H1 (cell line): Measurements from ENCODE around the gene PEX5L. TPM values are rescaled to one million over a fixed set of nuclear protein-coding genes. Genes with fewer than 3 reads are reported as not detected.

Experiments used
- CTCF ChIA-PET: fragments of 300-600 bp; sonication (Branson Sonifier 250); formaldehyde crosslinking; loops from one replicate; lab custom pipeline; 2021; ENCODE audit not compliant: partially characterized antibody; lab: Charles Lee
- POLR2A ChIA-PET: fragments of 300-600 bp; sonication (Branson Sonifier 250); formaldehyde crosslinking; loops from one replicate; lab custom pipeline; 2021; ENCODE audit warnings: inconsistent platforms; ENCODE audit not compliant: partially characterized antibody; lab: Charles Lee
- DNase-seq, 2 experiments: peaks; one replicate each; pipeline versions ENCODE4 v3.0.0 to v3.0.0-alpha.2; 2010 to 2022; ENCODE audit warnings: low spot score in 2 of 2, low read depth in 1 of 2, mixed read lengths in 1 of 2
- FAIRE-seq: peaks from 2 replicates; lab custom pipeline; 2011; peaks lifted over from hg19 to GRCh38; lab: Jason Lieb, UNC
- H2AFZ ChIP-seq: 2 replicates; pipeline ENCODE4 v1.8.1; 2012; ENCODE audit warnings: low read length, inconsistent platforms
- H2AK5ac ChIP-seq: 2 replicates; pipeline ENCODE4 v1.6.1; 2013; ENCODE audit warnings: low read depth, low read length
- H2BK120ac ChIP-seq: replicated peaks from 2 replicates; pipeline ENCODE3; 2013; ENCODE audit warnings: low read depth, low read length, inconsistent platforms
- H2BK12ac ChIP-seq: 2 replicates; pipeline ENCODE4 v1.6.1; 2013; ENCODE audit warnings: low read depth, low read length
- H2BK15ac ChIP-seq: 2 replicates; pipeline ENCODE4 v1.6.1; 2013; ENCODE audit warnings: low read length
- H2BK20ac ChIP-seq: 2 replicates; pipeline ENCODE4 v1.6.1; 2013; ENCODE audit warnings: low read length
- H2BK5ac ChIP-seq: 2 replicates; pipeline ENCODE4 v1.6.1; 2013; ENCODE audit warnings: low read depth, low read length
- H3K14ac ChIP-seq: 2 replicates; pipeline ENCODE4 v1.6.1; 2013; ENCODE audit warnings: inconsistent platforms; ENCODE audit not compliant: insufficient read length
- H3K18ac ChIP-seq: 2 replicates; pipeline ENCODE4 v1.6.1; 2013; ENCODE audit warnings: low read length; ENCODE audit errors: extremely low read depth
- H3K23ac ChIP-seq: 2 replicates; pipeline ENCODE4 v1.6.1; 2013; ENCODE audit warnings: inconsistent platforms; ENCODE audit not compliant: insufficient read length
- H3K23me2 ChIP-seq: 2 replicates; pipeline ENCODE4 v1.6.1; 2013; ENCODE audit warnings: low read depth, low read length
- H3K27ac ChIP-seq: 2 replicates; pipeline ENCODE4 v1.6.1; 2011; ENCODE audit warnings: low read depth, low read length, inconsistent platforms
- H3K27me3 ChIP-seq, 4 experiments: replicated peaks in 1 of 4; 1 replicate in 1 of 4; 2 replicates in 3 of 4; pipeline versions ENCODE4 v1.6.1 to v1.8.1; 2011 to 2013; ENCODE audit warnings: low read length in 3 of 4, mild to moderate bottlenecking in 3 of 4, inconsistent platforms in 2 of 4, mixed read lengths in 2 of 4, moderate library complexity in 1 of 4; ENCODE audit not compliant: control insufficient read depth in 3 of 4, insufficient read depth in 3 of 4; ENCODE audit errors: extremely low read depth in 1 of 4
- H3K36me3 ChIP-seq, 4 experiments: 2 replicates each; pipeline versions ENCODE4 v1.6.1 to v1.8.1; 2011 to 2013; ENCODE audit warnings: mild to moderate bottlenecking in 4 of 4, low read length in 3 of 4, moderate library complexity in 2 of 4, control low read depth in 1 of 4, inconsistent platforms in 1 of 4; ENCODE audit not compliant: insufficient read depth in 4 of 4, control insufficient read depth in 2 of 4
- H3K4ac ChIP-seq: replicated peaks from 2 replicates; pipeline ENCODE3; 2013; ENCODE audit warnings: low read length, low read depth, mixed read lengths, inconsistent platforms; ENCODE audit not compliant: insufficient read length
- H3K4me1 ChIP-seq, 4 experiments: replicated peaks in 1 of 4; 1 replicate in 1 of 4; 2 replicates in 3 of 4; pipeline versions ENCODE4 v1.6.1 to v1.8.1; 2011 to 2013; ENCODE audit warnings: low read length in 3 of 4, inconsistent platforms in 2 of 4, mixed read lengths in 1 of 4; ENCODE audit not compliant: insufficient read depth in 4 of 4, control insufficient read depth in 3 of 4
- H3K4me2 ChIP-seq, 2 experiments: 2 replicates each; pipeline versions ENCODE4 v1.6.1 to v1.8.1; 2011 to 2013; ENCODE audit warnings: low read depth in 2 of 2, low read length in 2 of 2, control low read depth in 1 of 2, inconsistent platforms in 1 of 2, mild to moderate bottlenecking in 1 of 2; ENCODE audit not compliant: insufficient read depth in 1 of 2
- H3K4me3 ChIP-seq, 4 experiments: fragments of 200-600, 300-600 bp in 1 of 4; sonication (generic), shearing (Covaris generic), sonication (Bioruptor Twin) in 1 of 4; 2 replicates each; pipeline versions ENCODE4 v1.5.1 to v1.8.1; 2011 to 2016; ENCODE audit warnings: low read length in 4 of 4, low read depth in 3 of 4, control low read depth in 2 of 4, inconsistent platforms in 2 of 4, mild to moderate bottlenecking in 2 of 4, mixed read lengths in 1 of 4, moderate library complexity in 1 of 4; ENCODE audit not compliant: insufficient read depth in 2 of 4; ENCODE audit errors: extremely low read depth in 1 of 4
- H3K56ac ChIP-seq: replicated peaks from 2 replicates; pipeline ENCODE3; 2013; ENCODE audit warnings: low read depth, mild to moderate bottlenecking, mixed read lengths, low read length, inconsistent platforms; ENCODE audit not compliant: insufficient read length
- H3K79me1 ChIP-seq: 2 replicates; pipeline ENCODE4 v1.6.1; 2013; ENCODE audit warnings: low read depth, low read length, control low read depth
- H3K79me2 ChIP-seq, 2 experiments: 2 replicates each; pipeline versions ENCODE4 v1.6.1 to v1.8.1; 2012 to 2013; ENCODE audit warnings: low read length in 2 of 2, mild to moderate bottlenecking in 2 of 2, inconsistent platforms in 1 of 2; ENCODE audit not compliant: insufficient read depth in 2 of 2, control insufficient read depth in 1 of 2
- H3K9ac ChIP-seq, 4 experiments: replicated peaks in 1 of 4; 1 replicate in 1 of 4; 2 replicates in 3 of 4; pipeline versions ENCODE4 v1.6.1 to v1.8.1; 2011 to 2013; ENCODE audit warnings: low read depth in 3 of 4, low read length in 3 of 4, control low read depth in 2 of 4, mild to moderate bottlenecking in 2 of 4, moderate library complexity in 2 of 4, inconsistent platforms in 1 of 4; ENCODE audit errors: extremely low read depth in 1 of 4
- H3K9me3 ChIP-seq, 2 experiments: 2 replicates each; pipeline versions ENCODE4 v1.6.1 to v1.8.1; 2012 to 2013; ENCODE audit warnings: mild to moderate bottlenecking in 2 of 2, moderate library complexity in 2 of 2, control low read depth in 1 of 2, inconsistent platforms in 1 of 2, low read depth in 1 of 2, low read length in 1 of 2, mixed read lengths in 1 of 2; ENCODE audit not compliant: insufficient read depth in 2 of 2
- H4K20me1 ChIP-seq, 2 experiments: replicated peaks in 1 of 2; 2 replicates each; pipeline versions ENCODE3 to v1.8.1; 2011 to 2013; ENCODE audit warnings: inconsistent platforms in 2 of 2, low read length in 2 of 2, mild to moderate bottlenecking in 1 of 2; ENCODE audit not compliant: insufficient read depth in 2 of 2, control insufficient read depth in 1 of 2
- H4K5ac ChIP-seq: 2 replicates; pipeline ENCODE4 v1.6.1; 2013; ENCODE audit warnings: low read length, low read depth, mixed read lengths, inconsistent platforms; ENCODE audit not compliant: insufficient read length
- H4K8ac ChIP-seq: 2 replicates; pipeline ENCODE4 v1.8.0; 2013; ENCODE audit warnings: mild to moderate bottlenecking, moderate library complexity, low read length, inconsistent platforms; ENCODE audit not compliant: insufficient read depth; ENCODE audit errors: extremely low read depth
- H4K91ac ChIP-seq: replicated peaks from 2 replicates; pipeline ENCODE3; 2013; ENCODE audit warnings: low read length, mixed read lengths, inconsistent platforms; ENCODE audit not compliant: insufficient read length
- CBX5 ChIP-seq: fragments of 300-800, 300-1000 bp; sonication (generic); IDR thresholded peaks from 2 replicates; pipeline ENCODE4 v1.7.1; 2016; ENCODE audit warnings: antibody characterized with exemption, low read length, low read depth
- FOSL1 ChIP-seq: IDR thresholded peaks from 2 replicates; pipeline ENCODE4 v1.6.1; 2011; ENCODE audit warnings: mild to moderate bottlenecking, low read depth, low read length, moderate library complexity; ENCODE audit not compliant: insufficient read depth
- HDAC6 ChIP-seq: IDR thresholded peaks from one replicate; pipeline ENCODE4 v1.7.1; 2012; ENCODE audit warnings: low read depth, mild to moderate bottlenecking, inconsistent platforms, low read length, moderate library complexity
- NRF1 ChIP-seq: IDR thresholded peaks from 2 replicates; pipeline ENCODE4 v1.6.1; 2011; ENCODE audit warnings: mild to moderate bottlenecking, low read depth, low read length, improper control_type of control experiment
- PHF8 ChIP-seq: fragments of 200-600 bp; sonication (generic); conservative IDR thresholded peaks from 2 replicates; pipeline ENCODE4 v1.7.1; 2012; ENCODE audit warnings: low read depth, mild to moderate bottlenecking, inconsistent platforms, low read length, moderate library complexity
- WGBS, 2 experiments: shearing (Covaris generic) in 1 of 2; methylation state at CpG; one replicate each; pipeline versions ENCODE4 v1.1.6 to v1.1.7; 2013 to 2015; ENCODE audit warnings: low lambda C conversion rate in 2 of 2, mixed read lengths in 2 of 2, inconsistent platforms in 1 of 2, low coverage in 1 of 2, missing lambda C conversion rate in 1 of 2; ENCODE audit not compliant: insufficient replicate concordance in 2 of 2, insufficient coverage in 1 of 2, insufficient read length in 1 of 2; ENCODE audit errors: extremely low coverage in 1 of 2, missing lambda C conversion rate in 1 of 2; 5-methylcytosine and 5-hydroxymethylcytosine counted together
- polyA plus RNA-seq, 7 experiments: library from polyadenylated mRNA; depleted of rRNA in 3 of 7; stranded (reverse) in 5 of 7; unstranded in 2 of 7; fragments of >200 nt in 5 of 7; fragments of 200-250 nt in 2 of 7; gene quantifications; 1 replicate in 5 of 7; 2 replicates in 1 of 7; 4 replicates in 1 of 7; pipeline versions ENCODE4 v1.2.1 to v1.2.3, GENCODE V29; 2011 to 2013; ENCODE audit warnings: missing spikeins in 2 of 7, mixed read lengths in 2 of 7
- total RNA-seq: library from RNA; stranded (reverse); fragmentation: NEBNext Ultra II Directional; extraction: Animal tissue kit (Norgen Biotek cat#: 25700); gene quantifications from 2 replicates; pipeline ENCODE4 v1.2.1, GENCODE V29; 2021
- TF ChIP-seq, protein P1 (sequence below): IDR thresholded peaks from 2 replicates; pipeline ENCODE4 v1.6.1; 2012; ENCODE audit warnings: low read length, inconsistent platforms

Gene PEX5L
- total and polyA plus RNA-seq, 2 of the 8 experiments (the other 6 are each of a cell fraction or from before 2014, with no cell fraction given): 0.80 to 4.2 TPM

DNA sequence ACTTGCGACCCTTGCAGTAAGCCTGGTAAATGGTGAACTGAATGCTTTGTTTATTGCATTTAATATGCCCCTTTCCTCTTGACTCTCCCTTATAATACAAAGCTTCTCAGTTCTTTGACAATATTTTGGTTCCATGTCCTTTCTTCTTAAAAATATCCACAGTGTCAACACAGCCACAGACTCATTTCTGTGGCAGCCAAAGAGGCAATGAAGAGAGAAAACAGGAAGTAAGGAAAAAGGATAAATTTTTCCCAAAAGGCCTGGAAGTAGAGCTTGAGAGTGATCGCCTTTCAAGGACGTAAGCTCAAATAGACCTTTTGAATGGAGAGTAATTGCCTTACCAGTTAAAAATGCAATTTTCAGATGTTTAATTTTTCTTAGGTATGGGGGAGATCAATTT, 59.4 kb downstream of the PEX5L start:
- no peak for FAIRE-seq
- CTCF ChIA-PET: no interaction called here

More for the DNA sequence above, 59.4 kb downstream of the PEX5L start:
- Histone ChIP-seq H3K9ac (no peak overlapping the region), H3K14ac (no peak overlapping the region), H3K4me2 (no peak overlapping the region), H4K8ac (no peak overlapping the region), H3K4me3 (no peak overlapping the region), H3K56ac (no peak overlapping the region), H3K27me3 (no peaks in the 10 kb centered on the region)
- TF ChIP-seq, protein P1, sequence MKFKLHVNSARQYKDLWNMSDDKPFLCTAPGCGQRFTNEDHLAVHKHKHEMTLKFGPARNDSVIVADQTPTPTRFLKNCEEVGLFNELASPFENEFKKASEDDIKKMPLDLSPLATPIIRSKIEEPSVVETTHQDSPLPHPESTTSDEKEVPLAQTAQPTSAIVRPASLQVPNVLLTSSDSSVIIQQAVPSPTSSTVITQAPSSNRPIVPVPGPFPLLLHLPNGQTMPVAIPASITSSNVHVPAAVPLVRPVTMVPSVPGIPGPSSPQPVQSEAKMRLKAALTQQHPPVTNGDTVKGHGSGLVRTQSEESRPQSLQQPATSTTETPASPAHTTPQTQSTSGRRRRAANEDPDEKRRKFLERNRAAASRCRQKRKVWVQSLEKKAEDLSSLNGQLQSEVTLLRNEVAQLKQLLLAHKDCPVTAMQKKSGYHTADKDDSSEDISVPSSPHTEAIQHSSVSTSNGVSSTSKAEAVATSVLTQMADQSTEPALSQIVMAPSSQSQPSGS: no peak
- TF ChIP-seq NRF1: no peak
- TF ChIP-seq HDAC6: no peak
- TF ChIP-seq PHF8: no peak
- TF ChIP-seq FOSL1: no peak
- TF ChIP-seq CBX5: no peak
- TF ChIP-seq, all 59 proteins: peak for 0
- Histone ChIP-seq H3K79me1 (no peaks in the 10 kb centered on the region), H2AK5ac (no peak overlapping the region), H4K5ac (no peak overlapping the region), H4K91ac (no peak overlapping the region), H2BK5ac (no peak overlapping the region), H2BK20ac (no peak overlapping the region), H3K4me1 (peaks cover 2 to 6% (median 3%) of the 10 kb centered on the region in 4 experiments; a peak in 3 of 7 replicates), H2AFZ (no peak overlapping the region), H3K18ac (no peak overlapping the region), H3K27ac (no peak overlapping the region), H3K23me2 (no peaks in the 10 kb centered on the region), H3K79me2 (no peaks in the 10 kb centered on the region), H2BK120ac (no peak overlapping the region), H4K20me1 (no peaks in the 10 kb centered on the region), H2BK12ac (no peak overlapping the region), H2BK15ac (no peak overlapping the region), H3K4ac (no peak overlapping the region), H3K36me3 (no peaks in the 10 kb centered on the region), H3K9me3 (no peaks in the 10 kb centered on the region), H3K23ac (no peak overlapping the region)
- POLR2A ChIA-PET: no interaction called here
- WGBS, 2 experiments: 95% methylated on average over 3 of the region's 3 CpGs; no CpG with 5 or more reads in 1 of the 2 experiments
- no peak for DNase-seq
